H9 (cell line): ENCODE measurements around the gene MSMO1. TPM values are rescaled to one million over a fixed set of nuclear protein-coding genes. Genes with fewer than 3 reads are reported as not detected.
A peak's percentile ranks its signal among the peaks of the same experiment; 100 is the strongest.

Source experiments
- DNase-seq: peaks from one replicate; pipeline ENCODE4 v3.0.0-alpha.2; 2017
- H2AFZ ChIP-seq: one replicate; pipeline ENCODE4 v1.6.1; 2013; ENCODE audit warnings: mild to moderate bottlenecking, low read length, control low read depth, moderate library complexity
- H2AK5ac ChIP-seq: 2 replicates; pipeline ENCODE4 v1.6.1; 2013; ENCODE audit warnings: low read length, control low read depth, mixed read lengths; ENCODE audit not compliant: insufficient read length
- H2BK120ac ChIP-seq: one replicate; pipeline ENCODE4 v1.6.1; 2013; ENCODE audit warnings: low read depth, mild to moderate bottlenecking, low read length, control low read depth, inconsistent platforms; ENCODE audit not compliant: poor library complexity, severe bottlenecking
- H2BK12ac ChIP-seq: 2 replicates; pipeline ENCODE4 v1.6.1; 2013; ENCODE audit warnings: low read length, control low read depth, mixed read lengths, low read depth; ENCODE audit not compliant: insufficient read length
- H2BK15ac ChIP-seq: 2 replicates; pipeline ENCODE4 v1.6.1; 2013; ENCODE audit warnings: low read depth, low read length, control low read depth
- H2BK20ac ChIP-seq: one replicate; pipeline ENCODE4 v1.6.1; 2013; ENCODE audit warnings: low read depth, mild to moderate bottlenecking, low read length, control low read depth, inconsistent platforms; ENCODE audit not compliant: poor library complexity, severe bottlenecking
- H2BK5ac ChIP-seq: 2 replicates; pipeline ENCODE4 v1.6.1; 2013; ENCODE audit warnings: low read length, control low read depth, mixed read lengths; ENCODE audit not compliant: insufficient read length
- H3K14ac ChIP-seq: 2 replicates; pipeline ENCODE4 v1.6.1; 2013; ENCODE audit warnings: low read length, control low read depth; ENCODE audit not compliant: insufficient read depth
- H3K18ac ChIP-seq: 2 replicates; pipeline ENCODE4 v1.6.1; 2013; ENCODE audit warnings: low read depth, mild to moderate bottlenecking, mixed read lengths, low read length, control low read depth; ENCODE audit not compliant: insufficient read length
- H3K23ac ChIP-seq: 2 replicates; pipeline ENCODE4 v1.6.1; 2013; ENCODE audit warnings: low read length, control low read depth, mixed read lengths, low read depth; ENCODE audit not compliant: insufficient read length
- H3K23me2 ChIP-seq: 2 replicates; pipeline ENCODE4 v1.6.1; 2013; ENCODE audit warnings: low read depth, mild to moderate bottlenecking, mixed read lengths, low read length, control low read depth; ENCODE audit not compliant: insufficient read length, poor library complexity, severe bottlenecking
- H3K27ac ChIP-seq: 2 replicates; pipeline ENCODE4 v1.5.1; 2013; ENCODE audit warnings: low read length, control low read depth, mixed read lengths, low read depth; ENCODE audit not compliant: insufficient read length
- H3K27me3 ChIP-seq: 2 replicates; pipeline ENCODE4 v1.6.1; 2013; ENCODE audit warnings: low read length, control low read depth, inconsistent platforms; ENCODE audit not compliant: insufficient read depth
- H3K4ac ChIP-seq: 2 replicates; pipeline ENCODE4 v1.6.1; 2013; ENCODE audit warnings: low read depth, mild to moderate bottlenecking, control low read depth, inconsistent platforms, low read length, moderate library complexity
- H3K4me1 ChIP-seq: 2 replicates; pipeline ENCODE4 v1.6.1; 2013; ENCODE audit warnings: low read length, control low read depth, inconsistent platforms; ENCODE audit not compliant: insufficient read depth
- H3K4me2 ChIP-seq: 2 replicates; pipeline ENCODE4 v1.6.1; 2013; ENCODE audit warnings: low read length, control low read depth, mixed read lengths; ENCODE audit not compliant: insufficient read length, insufficient read depth
- H3K56ac ChIP-seq: 2 replicates; pipeline ENCODE4 v1.6.1; 2013; ENCODE audit warnings: low read depth, mild to moderate bottlenecking, mixed read lengths, low read length, control low read depth; ENCODE audit not compliant: insufficient read length
- H3K79me1 ChIP-seq: 2 replicates; pipeline ENCODE4 v1.6.1; 2013; ENCODE audit warnings: low read depth, mild to moderate bottlenecking, moderate library complexity, low read length, control low read depth, inconsistent platforms; ENCODE audit not compliant: insufficient read depth, poor library complexity, severe bottlenecking
- H3K79me2 ChIP-seq: 2 replicates; pipeline ENCODE4 v1.6.1; 2013; ENCODE audit warnings: low read length, control low read depth, inconsistent platforms; ENCODE audit not compliant: insufficient read depth
- H3K9ac ChIP-seq: 2 replicates; pipeline ENCODE4 v1.6.1; 2013; ENCODE audit warnings: low read length, control low read depth, mixed read lengths; ENCODE audit not compliant: insufficient read length; ENCODE audit errors: extremely low read depth
- H3K9me3 ChIP-seq: one replicate; pipeline ENCODE4 v1.6.1; 2013; ENCODE audit warnings: low read depth, low read length, inconsistent platforms; ENCODE audit not compliant: control insufficient read depth
- H3T11ph ChIP-seq: one replicate; pipeline ENCODE4 v1.6.1; 2013; ENCODE audit warnings: mild to moderate bottlenecking, low read length, control low read depth, inconsistent platforms
- H4K20me1 ChIP-seq: one replicate; pipeline ENCODE4 v1.6.1; 2013; ENCODE audit not compliant: control insufficient read depth, insufficient read length, insufficient read depth
- H4K5ac ChIP-seq: 2 replicates; pipeline ENCODE4 v1.6.1; 2013; ENCODE audit warnings: low read depth, mild to moderate bottlenecking, mixed read lengths, low read length, control low read depth; ENCODE audit not compliant: insufficient read length
- H4K8ac ChIP-seq: replicated peaks from 2 replicates; pipeline ENCODE4 v1.6.1; 2013; ENCODE audit warnings: low read length, control low read depth, mixed read lengths, low read depth; ENCODE audit not compliant: insufficient read length
- H4K91ac ChIP-seq: 2 replicates; pipeline ENCODE4 v1.6.1; 2013; ENCODE audit warnings: low read depth, mild to moderate bottlenecking, moderate library complexity, mixed read lengths, low read length, control low read depth; ENCODE audit not compliant: insufficient read length
- H3K27ac Mint-ChIP-seq, 3 experiments: 2 replicates in 2 of 3; 3 replicates in 1 of 3; pipeline ENCODE4 v1.8.0; 2020 to 2021; ENCODE audit warnings: mixed read lengths in 3 of 3, mild to moderate bottlenecking in 1 of 3, moderate library complexity in 1 of 3
- H3K27me3 Mint-ChIP-seq: 2 replicates; pipeline ENCODE4 v1.8.0; 2021; ENCODE audit warnings: low read depth, mild to moderate bottlenecking, moderate library complexity, mixed read lengths
- H3K36me3 Mint-ChIP-seq, 3 experiments: 2 replicates in 2 of 3; 3 replicates in 1 of 3; pipeline ENCODE4 v1.8.0; 2020 to 2021; ENCODE audit warnings: low read depth in 3 of 3, mixed read lengths in 3 of 3; ENCODE audit not compliant: insufficient read depth in 1 of 3
- H3K4me1 Mint-ChIP-seq, 2 experiments: 2 replicates each; pipeline ENCODE4 v1.8.0; 2020; ENCODE audit warnings: mixed read lengths in 2 of 2
- H3K4me3 Mint-ChIP-seq, 2 experiments: 2 replicates in 1 of 2; 3 replicates in 1 of 2; pipeline ENCODE4 v1.8.0; 2020 to 2021; ENCODE audit warnings: mild to moderate bottlenecking in 2 of 2, mixed read lengths in 2 of 2, moderate library complexity in 1 of 2
- H3K9me3 Mint-ChIP-seq, 2 experiments: 2 replicates in 1 of 2; 3 replicates in 1 of 2; pipeline ENCODE4 v1.8.0; 2020; ENCODE audit warnings: mild to moderate bottlenecking in 2 of 2, mixed read lengths in 2 of 2, moderate library complexity in 1 of 2
- WGBS: extraction: QIAGEN DNeasy Blood & Tissue Kit; methylation state at CpG from one replicate; pipeline ENCODE4 v1.1.7; 2013; ENCODE audit warnings: missing lambda C conversion rate, low lambda C conversion rate, mixed read lengths; ENCODE audit not compliant: insufficient read length; ENCODE audit errors: extremely low coverage; 5-methylcytosine and 5-hydroxymethylcytosine counted together
- total RNA-seq: library from RNA; stranded (reverse); gene quantifications from 2 replicates; pipeline ENCODE4 v1.2.1, GENCODE V29; 2021
- TF ChIP-seq, protein P1 (sequence below): fragments of 200-600 bp; sonication (generic); conservative IDR thresholded peaks from 3 replicates; pipeline ENCODE4 v1.8.0; 2021; ENCODE audit warnings: antibody characterized with exemption, mild to moderate bottlenecking

MSMO1 gene
- total RNA-seq, 1 experiment from 2014 or later = 79.3 TPM

DNA sequence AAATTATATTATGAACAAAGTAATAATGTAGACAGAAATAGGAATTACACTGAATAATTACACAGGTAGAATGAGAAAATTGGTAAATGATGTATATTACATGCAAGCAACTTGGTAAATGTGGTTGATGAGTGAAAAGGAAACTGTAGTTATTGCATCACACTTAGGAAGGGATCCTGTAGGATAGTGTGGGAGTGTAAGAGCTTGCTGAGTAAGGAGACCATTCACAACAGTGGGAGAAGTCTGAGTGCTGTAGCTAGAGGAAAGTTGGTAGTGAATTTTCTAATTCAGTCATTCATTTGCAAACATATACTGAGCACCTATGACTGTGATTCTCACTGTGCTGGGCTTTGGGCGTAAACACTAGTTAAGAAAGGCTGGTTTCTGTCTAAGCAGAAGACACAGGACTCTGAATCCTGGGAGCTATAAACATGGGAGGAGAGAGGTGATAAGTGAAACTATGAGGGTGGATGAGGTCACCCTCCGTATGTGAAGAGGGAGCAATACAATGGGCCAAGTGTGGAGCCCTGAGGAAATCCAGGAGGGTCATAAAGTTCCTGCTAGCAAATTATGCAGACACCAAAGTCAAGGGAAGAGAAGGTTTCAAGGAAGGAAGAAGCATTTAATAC is 37.1 kb downstream of the MSMO1 start:
- Histone ChIP-seq H3K23me2 (no peaks in the 10 kb centered on the region), H4K8ac (no peak overlapping the region), H4K5ac (no peak overlapping the region), H2AK5ac (no peak overlapping the region), H3K79me2 (no peaks in the 10 kb centered on the region), H3K18ac (no peak overlapping the region), H2BK5ac (no peak overlapping the region), H3K56ac (no peak overlapping the region), H3K9ac (no peak overlapping the region), H4K91ac (no peak overlapping the region), H3K27me3 (no peaks in the 10 kb centered on the region), H4K20me1 (no peaks in the 10 kb centered on the region), H2BK20ac (no peak overlapping the region), H3K79me1 (no peaks in the 10 kb centered on the region), H3K4me2 (no peak overlapping the region), H3K23ac (no peak overlapping the region), H3K9me3 (no peaks in the 10 kb centered on the region), H2BK12ac (no peak overlapping the region), H2BK120ac (no peak overlapping the region), H2BK15ac (no peak overlapping the region), H3K4me1 (peaks cover 14% of the 10 kb centered on the region), H3K14ac (no peak overlapping the region), H2AFZ (peak overlapping the region; percentile 86), H3K4ac (no peak overlapping the region), H3T11ph (no peak overlapping the region), H3K27ac (no peak overlapping the region)
- no peaks in the 10 kb centered on the region; the same call in 1 of the 2 replicates for H3K27me3 Mint-ChIP-seq
- H3K36me3 Mint-ChIP-seq = no peaks in the 10 kb centered on the region
- no peak for DNase-seq
- no peaks in the 10 kb centered on the region for H3K9me3 Mint-ChIP-seq
- no peak overlapping the region for H3K4me3 Mint-ChIP-seq
- peaks cover 7 to 12% of the 10 kb centered on the region in 2 experiments for H3K4me1 Mint-ChIP-seq
- TF ChIP-seq, protein P1, sequence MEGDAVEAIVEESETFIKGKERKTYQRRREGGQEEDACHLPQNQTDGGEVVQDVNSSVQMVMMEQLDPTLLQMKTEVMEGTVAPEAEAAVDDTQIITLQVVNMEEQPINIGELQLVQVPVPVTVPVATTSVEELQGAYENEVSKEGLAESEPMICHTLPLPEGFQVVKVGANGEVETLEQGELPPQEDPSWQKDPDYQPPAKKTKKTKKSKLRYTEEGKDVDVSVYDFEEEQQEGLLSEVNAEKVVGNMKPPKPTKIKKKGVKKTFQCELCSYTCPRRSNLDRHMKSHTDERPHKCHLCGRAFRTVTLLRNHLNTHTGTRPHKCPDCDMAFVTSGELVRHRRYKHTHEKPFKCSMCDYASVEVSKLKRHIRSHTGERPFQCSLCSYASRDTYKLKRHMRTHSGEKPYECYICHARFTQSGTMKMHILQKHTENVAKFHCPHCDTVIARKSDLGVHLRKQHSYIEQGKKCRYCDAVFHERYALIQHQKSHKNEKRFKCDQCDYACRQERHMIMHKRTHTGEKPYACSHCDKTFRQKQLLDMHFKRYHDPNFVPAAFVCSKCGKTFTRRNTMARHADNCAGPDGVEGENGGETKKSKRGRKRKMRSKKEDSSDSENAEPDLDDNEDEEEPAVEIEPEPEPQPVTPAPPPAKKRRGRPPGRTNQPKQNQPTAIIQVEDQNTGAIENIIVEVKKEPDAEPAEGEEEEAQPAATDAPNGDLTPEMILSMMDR = no peak
- no CpG with 5 or more reads among the region's 2 CpGs for WGBS
- no peak overlapping the region for H3K27ac Mint-ChIP-seq
